Activated CD4-positive, alpha-beta T cell treated with anti-CD3 and anti-CD28 coated beads, Interleukin-2, amount 50 U/mL, for 24 hours (primary cell): Measurements from ENCODE around the gene C19orf73.

Experiments used
- DNase-seq, 2 donors: peaks; one replicate each; pipeline ENCODE4 v3.0.0-alpha.2; 2020; ENCODE audit warnings: low read depth in 1 of 2, low spot score in 1 of 2

Gene C19orf73

GRCh38 chr19:49070416-49070815, 48.5 kb downstream of the C19orf73 start:
- DNase-seq: no peak

- no peak for DNase-seq
Measured at GRCh38 chr19:49069026-49069425, 49.9 kb downstream of the C19orf73 start.
